Mucosa of rectum (tissue), 2 donors: ENCODE results near the gene GNPDA1.
"Not testable (repeated sequence)": the region's sequence is repeated elsewhere in the genome, so short reads cannot be mapped to it uniquely, and the experiment has no call there.

Experiments
- H3K27ac ChIP-seq, 2 donors: one replicate each; pipeline ENCODE4 v1.7.0; 2013; ENCODE audit warnings: inconsistent platforms in 2 of 2, low read depth in 2 of 2, low read length in 2 of 2
- H3K27me3 ChIP-seq, 2 donors: one replicate each; pipeline ENCODE4 v1.7.0; 2013; ENCODE audit warnings: low read length in 2 of 2; ENCODE audit not compliant: control insufficient read depth in 2 of 2, insufficient read depth in 2 of 2
- H3K36me3 ChIP-seq, 2 donors: one replicate each; pipeline ENCODE4 v1.7.0; 2013; ENCODE audit warnings: low read length in 2 of 2; ENCODE audit not compliant: control insufficient read depth in 2 of 2, insufficient read depth in 2 of 2
- H3K4me1 ChIP-seq, 2 donors: one replicate each; pipeline ENCODE4 v1.7.0; 2013; ENCODE audit warnings: low read length in 2 of 2, mild to moderate bottlenecking in 1 of 2; ENCODE audit not compliant: control insufficient read depth in 2 of 2, insufficient read depth in 2 of 2
- H3K4me3 ChIP-seq, 2 donors: one replicate each; pipeline ENCODE4 v1.7.0; 2013; ENCODE audit warnings: low read length in 2 of 2
- H3K9ac ChIP-seq, 2 donors: one replicate each; pipeline ENCODE4 v1.7.0; 2013; ENCODE audit warnings: low read length in 2 of 2, low read depth in 1 of 2, mild to moderate bottlenecking in 1 of 2
- H3K9me3 ChIP-seq, 2 donors: one replicate each; pipeline ENCODE4 v1.7.0; 2013; ENCODE audit warnings: low read length in 2 of 2; ENCODE audit not compliant: control insufficient read depth in 2 of 2
- donor health status: healthy.
- donor health status: Normal muscosa, but diverticular disease.

Gene GNPDA1

GRCh38 chr5:142012792-142013388 lies at the start of gene GNPDA1:
Gene GNPDA1 (minus strand): TSS chr5:142013027. CDS start chr5:142012035, 992 bp downstream.
- no peaks in the 10 kb centered on the region for H3K9me3 ChIP-seq
- peak within 1 kb of the TSS; percentile 72 to 82 for H3K9ac ChIP-seq
- H3K36me3 ChIP-seq = peaks cover 0 to 2% of the 10 kb centered on the region in 2 donors
- H3K27me3 ChIP-seq = no peaks in the 10 kb centered on the region
- peaks cover 7 to 16% of the 10 kb centered on the region in 2 donors for H3K4me1 ChIP-seq
- peak within 1 kb of the TSS; percentile 66 to 74 for H3K27ac ChIP-seq
- H3K4me3 ChIP-seq = peak within 1 kb of the TSS; percentile 81 to 89

- Histone ChIP-seq H3K27ac (no peak overlapping the region), H3K4me1 (peaks cover 0 to 4% of the 10 kb centered on the region in 2 donors), H3K27me3 (no peaks in the 10 kb centered on the region)
Measured at GRCh38 chr5:142059304-142059940, 46.6 kb upstream of the GNPDA1 start.

GRCh38 chr5:142057697-142058056 lies 44.9 kb upstream of the GNPDA1 start:
- Histone ChIP-seq H3K27ac (no peak overlapping the region), H3K4me3 (no peak overlapping the region), H3K4me1 (no peaks in the 10 kb centered on the region)

More at GRCh38 chr5:142059304-142059940, 46.6 kb upstream of the GNPDA1 start:
- Histone ChIP-seq H3K4me3 (no peak overlapping the region), H3K36me3 (no peaks in the 10 kb centered on the region), H3K9ac (no peak overlapping the region), H3K9me3 (no peaks in the 10 kb centered on the region)

GRCh38 chr5:142056816-142057696 lies 44.2 kb upstream of the GNPDA1 start:
- Histone ChIP-seq H3K9ac (no peak overlapping the region), H3K27me3 (no peaks in the 10 kb centered on the region), H3K27ac (no peak overlapping the region)

More at GRCh38 chr5:142057697-142058056, 44.9 kb upstream of the GNPDA1 start:
- Histone ChIP-seq H3K27me3 (no peaks in the 10 kb centered on the region), H3K9me3 (no peaks in the 10 kb centered on the region), H3K9ac (no peak overlapping the region), H3K36me3 (no peaks in the 10 kb centered on the region)

GRCh38 chr5:142055301-142055700 lies 42.5 kb upstream of the GNPDA1 start:
- Histone ChIP-seq H3K36me3 (no peaks in the 10 kb centered on the region), H3K4me3 (no peak overlapping the region), H3K9me3 (no peaks in the 10 kb centered on the region), H3K27me3 (no peaks in the 10 kb centered on the region), H3K9ac (no peak overlapping the region), H3K4me1 (no peaks in the 10 kb centered on the region), H3K27ac (no peak overlapping the region)

More at GRCh38 chr5:142056816-142057696, 44.2 kb upstream of the GNPDA1 start:
- Histone ChIP-seq H3K36me3 (no peaks in the 10 kb centered on the region), H3K9me3 (no peaks in the 10 kb centered on the region), H3K4me3 (no peak overlapping the region), H3K4me1 (no peaks in the 10 kb centered on the region)

GRCh38 chr5:142053426-142054151 lies 40.8 kb upstream of the GNPDA1 start:
- Histone ChIP-seq H3K4me1 (no peaks in the 10 kb centered on the region), H3K36me3 (no peaks in the 10 kb centered on the region), H3K27me3 (peaks cover 0 to 2% of the 10 kb centered on the region in 2 donors), H3K4me3 (no peak overlapping the region), H3K27ac (no peak overlapping the region), H3K9ac (no peak overlapping the region), H3K9me3 (no peaks in the 10 kb centered on the region)

GRCh38 chr5:142052026-142052425 lies 39.2 kb upstream of the GNPDA1 start:
- not testable (repeated sequence) for H3K27me3 ChIP-seq, H3K9ac ChIP-seq, H3K4me3 ChIP-seq, H3K4me1 ChIP-seq, H3K36me3 ChIP-seq, H3K9me3 ChIP-seq, H3K27ac ChIP-seq

- Histone ChIP-seq H3K4me1 (no peaks in the 10 kb centered on the region), H3K9me3 (no peaks in the 10 kb centered on the region), H3K9ac (no peak overlapping the region), H3K36me3 (no peaks in the 10 kb centered on the region), H3K4me3 (no peak overlapping the region), H3K27ac (no peak overlapping the region), H3K27me3 (peaks cover 0 to 2% of the 10 kb centered on the region in 2 donors)
Measured at GRCh38 chr5:142048272-142048671, 35.4 kb upstream of the GNPDA1 start.

GRCh38 chr5:142046191-142046590 lies 33.4 kb upstream of the GNPDA1 start:
- peaks cover 0 to 2% of the 10 kb centered on the region in 2 donors for H3K27me3 ChIP-seq
- H3K36me3 ChIP-seq = no peaks in the 10 kb centered on the region
- no peak overlapping the region for H3K4me3 ChIP-seq
- no peak overlapping the region for H3K27ac ChIP-seq
- no peaks in the 10 kb centered on the region for H3K9me3 ChIP-seq
- no peaks in the 10 kb centered on the region for H3K4me1 ChIP-seq
- no peak overlapping the region for H3K9ac ChIP-seq
